ENCODE data around the gene RNF157.

GRCh38 chr17:76156662-76156991, 83.7 kb downstream of the RNF157 start:
- TF ChIP-seq, protein P1, sequence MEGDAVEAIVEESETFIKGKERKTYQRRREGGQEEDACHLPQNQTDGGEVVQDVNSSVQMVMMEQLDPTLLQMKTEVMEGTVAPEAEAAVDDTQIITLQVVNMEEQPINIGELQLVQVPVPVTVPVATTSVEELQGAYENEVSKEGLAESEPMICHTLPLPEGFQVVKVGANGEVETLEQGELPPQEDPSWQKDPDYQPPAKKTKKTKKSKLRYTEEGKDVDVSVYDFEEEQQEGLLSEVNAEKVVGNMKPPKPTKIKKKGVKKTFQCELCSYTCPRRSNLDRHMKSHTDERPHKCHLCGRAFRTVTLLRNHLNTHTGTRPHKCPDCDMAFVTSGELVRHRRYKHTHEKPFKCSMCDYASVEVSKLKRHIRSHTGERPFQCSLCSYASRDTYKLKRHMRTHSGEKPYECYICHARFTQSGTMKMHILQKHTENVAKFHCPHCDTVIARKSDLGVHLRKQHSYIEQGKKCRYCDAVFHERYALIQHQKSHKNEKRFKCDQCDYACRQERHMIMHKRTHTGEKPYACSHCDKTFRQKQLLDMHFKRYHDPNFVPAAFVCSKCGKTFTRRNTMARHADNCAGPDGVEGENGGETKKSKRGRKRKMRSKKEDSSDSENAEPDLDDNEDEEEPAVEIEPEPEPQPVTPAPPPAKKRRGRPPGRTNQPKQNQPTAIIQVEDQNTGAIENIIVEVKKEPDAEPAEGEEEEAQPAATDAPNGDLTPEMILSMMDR (IDR thresholded peaks at IDR 0.05) = no peak
- no peak for TF ChIP-seq POLR2A (IDR thresholded peaks at IDR 0.05)
